DOHH2 (cell line): ENCODE measurements around the gene ESAM.

ENCODE experiments used
- EZH2phosphoT487 ChIP-seq: fragments of 200-600 bp; sonication (generic); IDR thresholded peaks from 2 replicates; pipeline ENCODE4 v1.6.1; 2017; ENCODE audit warnings: borderline replicate concordance, mild to moderate bottlenecking, antibody characterized with exemption, low read length, moderate library complexity, mixed read lengths
- TF ChIP-seq, protein P1 (sequence below): fragments of 200-600 bp; sonication (generic); IDR thresholded peaks from one replicate; pipeline ENCODE4 v1.5.1; 2014; ENCODE audit warnings: antibody characterized with exemption, mild to moderate bottlenecking, low read depth, low read length; ENCODE audit not compliant: poor library complexity, severe bottlenecking

DNA sequence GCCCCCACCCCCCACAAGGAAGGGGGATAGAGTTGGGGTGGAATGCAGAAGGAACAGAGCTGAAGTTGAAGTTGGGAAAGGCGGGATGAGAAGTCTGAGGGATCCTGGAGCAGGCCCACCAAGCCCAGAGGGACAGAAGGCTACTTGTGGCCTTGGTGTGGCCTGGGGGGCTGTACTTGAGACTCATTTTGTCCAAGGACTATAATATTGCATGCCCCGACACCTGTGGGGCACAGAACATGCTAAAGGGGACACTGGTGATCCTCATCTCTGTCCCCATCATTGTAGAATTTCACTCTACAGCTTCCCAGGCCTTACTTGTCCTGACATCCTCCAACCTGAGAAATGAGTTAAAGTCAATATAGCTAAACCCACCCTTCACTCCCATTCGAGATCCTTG is 1.3 kb downstream of the ESAM start:
- TF ChIP-seq, protein P1, sequence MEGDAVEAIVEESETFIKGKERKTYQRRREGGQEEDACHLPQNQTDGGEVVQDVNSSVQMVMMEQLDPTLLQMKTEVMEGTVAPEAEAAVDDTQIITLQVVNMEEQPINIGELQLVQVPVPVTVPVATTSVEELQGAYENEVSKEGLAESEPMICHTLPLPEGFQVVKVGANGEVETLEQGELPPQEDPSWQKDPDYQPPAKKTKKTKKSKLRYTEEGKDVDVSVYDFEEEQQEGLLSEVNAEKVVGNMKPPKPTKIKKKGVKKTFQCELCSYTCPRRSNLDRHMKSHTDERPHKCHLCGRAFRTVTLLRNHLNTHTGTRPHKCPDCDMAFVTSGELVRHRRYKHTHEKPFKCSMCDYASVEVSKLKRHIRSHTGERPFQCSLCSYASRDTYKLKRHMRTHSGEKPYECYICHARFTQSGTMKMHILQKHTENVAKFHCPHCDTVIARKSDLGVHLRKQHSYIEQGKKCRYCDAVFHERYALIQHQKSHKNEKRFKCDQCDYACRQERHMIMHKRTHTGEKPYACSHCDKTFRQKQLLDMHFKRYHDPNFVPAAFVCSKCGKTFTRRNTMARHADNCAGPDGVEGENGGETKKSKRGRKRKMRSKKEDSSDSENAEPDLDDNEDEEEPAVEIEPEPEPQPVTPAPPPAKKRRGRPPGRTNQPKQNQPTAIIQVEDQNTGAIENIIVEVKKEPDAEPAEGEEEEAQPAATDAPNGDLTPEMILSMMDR: no peak
- TF ChIP-seq EZH2phosphoT487: no peak
